RWPE1 (cell line): Measurements from ENCODE around the gene TTC34.

Experiments used
- CTCF ChIA-PET: fragments of 350-600 bp; sonication (Branson Sonifier 250); formaldehyde crosslinking; extraction: SDS; loops from one replicate; lab custom pipeline; 2021; lab: Yijun Ruan, JAX
- POLR2A ChIA-PET: fragments of 400-600 bp; formaldehyde crosslinking; extraction: SDS; loops from one replicate; lab custom pipeline; 2020; ENCODE audit warnings: antibody characterized with exemption; ENCODE audit not compliant: low non-redundant PET; lab: Yijun Ruan, JAX
- DNase-seq: peaks from one replicate; pipeline ENCODE4 v3.0.0; 2012; ENCODE audit warnings: low spot score
- H3K27ac ChIP-seq: fragments of 450-650 bp; 2 replicates; pipeline ENCODE4 v1.5.1; 2017
- CTCF ChIP-seq: fragments of 450-650 bp; conservative IDR thresholded peaks from 2 replicates; pipeline ENCODE4 v1.5.1; 2017; ENCODE audit warnings: low read depth, mild to moderate bottlenecking

The TTC34 gene

GRCh38 chr1:2829846-2830615, 28.5 kb upstream of the TTC34 start:
- no peak for DNase-seq
- POLR2A ChIA-PET: no interaction called here
- no peak for TF ChIP-seq CTCF
- CTCF ChIA-PET: no interaction called here
- H3K27ac ChIP-seq: no peak overlapping the region

GRCh38 chr1:2828586-2829250, 27.2 kb upstream of the TTC34 start:
- no peak for TF ChIP-seq CTCF
- no peak overlapping the region for H3K27ac ChIP-seq
- POLR2A ChIA-PET: no interaction called here
- CTCF ChIA-PET: interaction anchor here (0.5 kb wide), 1 partner anchor 372 kb away, joined by 3 read pairs; no protein-coding TSS in a partner anchor
- DNase-seq: no peak

GRCh38 chr1:2826736-2827292, 25.3 kb upstream of the TTC34 start:
- ChIA-PET POLR2A (no interaction called here), CTCF (no interaction called here)
- TF ChIP-seq CTCF: no peak
- DNase-seq: no peak
- no peak overlapping the region for H3K27ac ChIP-seq

GRCh38 chr1:2826316-2826715, 24.8 kb upstream of the TTC34 start:
- H3K27ac ChIP-seq: no peak overlapping the region
- CTCF ChIA-PET: interaction anchor here (0.5 kb wide), 1 partner anchor 75 kb away, joined by 3 read pairs; no protein-coding TSS in a partner anchor
- TF ChIP-seq CTCF: no peak
- POLR2A ChIA-PET: no interaction called here
- DNase-seq: no peak

GRCh38 chr1:2825487-2826189, 24.1 kb upstream of the TTC34 start:
- no peak overlapping the region for H3K27ac ChIP-seq
- CTCF ChIA-PET: interaction anchor here (0.5 kb wide), 1 partner anchor 75 kb away, joined by 3 read pairs; no protein-coding TSS in a partner anchor
- no peak for TF ChIP-seq CTCF
- POLR2A ChIA-PET: no interaction called here
- DNase-seq: no peak

GRCh38 chr1:2824999-2825398, 23.5 kb upstream of the TTC34 start:
- no peak overlapping the region for H3K27ac ChIP-seq
- no peak for DNase-seq
- CTCF ChIA-PET: no interaction called here
- POLR2A ChIA-PET: no interaction called here
- TF ChIP-seq CTCF: no peak
